H1 (cell line): ENCODE data around the gene KPRP. TPM values are rescaled to one million over a fixed set of nuclear protein-coding genes. Genes with fewer than 3 reads are reported as not detected.

Source experiments
- CHD1 ChIP-seq: IDR thresholded peaks from 2 replicates; pipeline ENCODE4 v1.6.1; 2012; ENCODE audit warnings: low read depth, low read length, improper control_type of control experiment
- NANOG ChIP-seq: IDR thresholded peaks from 2 replicates; pipeline ENCODE4 v1.6.1; 2011; ENCODE audit warnings: low read length, low read depth, mild to moderate bottlenecking, inconsistent platforms; ENCODE audit not compliant: insufficient read depth, poor library complexity, severe bottlenecking
- NRF1 ChIP-seq: IDR thresholded peaks from 2 replicates; pipeline ENCODE4 v1.6.1; 2011; ENCODE audit warnings: mild to moderate bottlenecking, low read depth, low read length, improper control_type of control experiment
- SAP30 ChIP-seq: fragments of 300-600 bp; sonication (generic); IDR thresholded peaks from 2 replicates; pipeline ENCODE4 v1.7.1; 2012; ENCODE audit warnings: low read length, moderate library complexity, mild to moderate bottlenecking, inconsistent platforms; ENCODE audit not compliant: insufficient read depth, insufficient replicate concordance
- YY1 ChIP-seq: IDR thresholded peaks from 2 replicates; pipeline ENCODE4 v1.6.1; 2011; ENCODE audit warnings: low read depth, mild to moderate bottlenecking, low read length
- polyA plus RNA-seq, 7 experiments: library from polyadenylated mRNA; depleted of rRNA in 3 of 7; stranded (reverse) in 5 of 7; unstranded in 2 of 7; fragments of >200 nt in 5 of 7; fragments of 200-250 nt in 2 of 7; gene quantifications; 1 replicate in 5 of 7; 2 replicates in 1 of 7; 4 replicates in 1 of 7; pipeline versions ENCODE4 v1.2.1 to v1.2.3, GENCODE V29; 2011 to 2013; ENCODE audit warnings: missing spikeins in 2 of 7, mixed read lengths in 2 of 7
- total RNA-seq: library from RNA; stranded (reverse); fragmentation: NEBNext Ultra II Directional; extraction: Animal tissue kit (Norgen Biotek cat#: 25700); gene quantifications from 2 replicates; pipeline ENCODE4 v1.2.1, GENCODE V29; 2021

Gene KPRP
- total and polyA plus RNA-seq, 2 of the 8 experiments (the other 6 are each of a cell fraction or from before 2014, with no cell fraction given): not detected

- TF ChIP-seq YY1 (no peak), NANOG (no peak), SAP30 (no peak), CHD1 (no peak), NRF1 (no peak)
Observed at GRCh38 chr1:152745289-152745704, 12.5 kb upstream of the KPRP start (continued).
